Osteoblast (primary cell): ENCODE results near the gene STARD4. TPM values are rescaled to one million over a fixed set of nuclear protein-coding genes. Genes with fewer than 3 reads are reported as not detected.

Experiments used
- DNase-seq: peaks from one replicate; pipeline ENCODE4 v3.0.0; 2011; ENCODE audit warnings: low spot score, mixed read lengths; ENCODE audit not compliant: insufficient read length; ENCODE audit errors: missing footprints
- H2AFZ ChIP-seq: 2 replicates; pipeline ENCODE4 v1.6.0; 2011; ENCODE audit warnings: mild to moderate bottlenecking, low read length
- H3K27ac ChIP-seq: 2 replicates; pipeline ENCODE4 v1.5.1; 2011; ENCODE audit warnings: mild to moderate bottlenecking, low read depth, low read length, moderate library complexity
- H3K27me3 ChIP-seq: 2 replicates; pipeline ENCODE4 v1.6.0; 2012; ENCODE audit warnings: mild to moderate bottlenecking, control low read depth, inconsistent platforms, low read length, moderate library complexity; ENCODE audit not compliant: insufficient read depth
- H3K36me3 ChIP-seq: 2 replicates; pipeline ENCODE4 v1.5.1; 2011; ENCODE audit warnings: mild to moderate bottlenecking, low read length, control low read depth, moderate library complexity; ENCODE audit not compliant: insufficient read depth
- H3K4me1 ChIP-seq: 2 replicates; pipeline ENCODE4 v1.5.1; 2011; ENCODE audit warnings: mild to moderate bottlenecking, low read length, control low read depth, moderate library complexity; ENCODE audit not compliant: insufficient read depth
- H3K4me2 ChIP-seq: 2 replicates; pipeline ENCODE4 v1.6.0; 2011; ENCODE audit warnings: mild to moderate bottlenecking, low read length; ENCODE audit not compliant: insufficient read depth
- H3K4me3 ChIP-seq: fragments of 200-600 bp; sonication (generic); 3 replicates; pipeline ENCODE4 v1.5.1; 2012; ENCODE audit warnings: mild to moderate bottlenecking, low read length, inconsistent platforms; ENCODE audit not compliant: insufficient read depth
- H3K79me2 ChIP-seq: 2 replicates; pipeline ENCODE4 v1.6.0; 2012; ENCODE audit warnings: mild to moderate bottlenecking, low read length, control low read depth, inconsistent platforms; ENCODE audit not compliant: insufficient read depth
- H3K9me3 ChIP-seq: 2 replicates; pipeline ENCODE4 v1.5.1; 2011; ENCODE audit warnings: low read depth, low read length, control low read depth
- H4K20me1 ChIP-seq: 2 replicates; pipeline ENCODE4 v1.6.0; 2012; ENCODE audit warnings: mild to moderate bottlenecking, low read length, control low read depth; ENCODE audit not compliant: insufficient read depth
- total RNA-seq: library from RNA; depleted of rRNA; stranded (reverse); fragments of >200 nt; gene quantifications from 2 replicates; pipeline ENCODE4 v1.2.3, GENCODE V29; 2012
- TF ChIP-seq, protein P1 (sequence below): IDR thresholded peaks from 2 replicates; pipeline ENCODE4 v1.5.1; 2011; ENCODE audit warnings: mild to moderate bottlenecking, low read depth, low read length, moderate library complexity; ENCODE audit errors: extremely low read depth

The STARD4 gene
- total RNA-seq, 1 donor: 106 TPM

DNA sequence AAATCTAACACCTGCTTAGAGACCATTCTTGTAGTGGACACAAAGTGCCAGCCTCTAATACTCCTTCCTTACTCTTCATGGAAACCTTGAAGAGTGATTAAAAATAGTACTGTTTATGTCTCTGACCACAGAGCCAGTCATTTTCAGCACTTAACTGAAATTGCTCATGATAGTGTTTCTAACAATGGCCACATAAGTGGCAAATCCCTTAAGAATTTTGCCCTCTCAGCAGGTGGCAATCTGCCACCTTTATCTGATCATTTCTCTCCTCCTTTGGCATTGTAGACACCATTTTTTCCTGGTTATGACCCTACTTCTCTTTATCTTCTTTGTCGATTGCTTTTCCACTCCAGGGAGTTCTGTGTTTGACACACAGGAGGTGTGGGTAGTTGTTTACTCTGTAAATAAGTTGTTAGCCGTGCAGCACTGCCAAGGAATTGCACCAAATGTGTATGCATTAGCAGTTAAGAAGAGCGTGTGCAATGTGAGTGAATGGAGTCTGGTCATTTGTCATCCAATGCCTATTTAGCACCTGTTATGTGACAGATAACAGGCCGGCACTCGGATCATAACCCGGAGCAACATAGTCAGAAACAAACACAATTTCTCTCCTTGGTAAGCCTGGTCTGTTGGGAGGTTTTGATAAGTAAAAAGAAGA is 36.8 kb upstream of the STARD4 start:
- no peak overlapping the region for H3K27ac ChIP-seq
- H2AFZ ChIP-seq: no peak overlapping the region
- TF ChIP-seq, protein P1, sequence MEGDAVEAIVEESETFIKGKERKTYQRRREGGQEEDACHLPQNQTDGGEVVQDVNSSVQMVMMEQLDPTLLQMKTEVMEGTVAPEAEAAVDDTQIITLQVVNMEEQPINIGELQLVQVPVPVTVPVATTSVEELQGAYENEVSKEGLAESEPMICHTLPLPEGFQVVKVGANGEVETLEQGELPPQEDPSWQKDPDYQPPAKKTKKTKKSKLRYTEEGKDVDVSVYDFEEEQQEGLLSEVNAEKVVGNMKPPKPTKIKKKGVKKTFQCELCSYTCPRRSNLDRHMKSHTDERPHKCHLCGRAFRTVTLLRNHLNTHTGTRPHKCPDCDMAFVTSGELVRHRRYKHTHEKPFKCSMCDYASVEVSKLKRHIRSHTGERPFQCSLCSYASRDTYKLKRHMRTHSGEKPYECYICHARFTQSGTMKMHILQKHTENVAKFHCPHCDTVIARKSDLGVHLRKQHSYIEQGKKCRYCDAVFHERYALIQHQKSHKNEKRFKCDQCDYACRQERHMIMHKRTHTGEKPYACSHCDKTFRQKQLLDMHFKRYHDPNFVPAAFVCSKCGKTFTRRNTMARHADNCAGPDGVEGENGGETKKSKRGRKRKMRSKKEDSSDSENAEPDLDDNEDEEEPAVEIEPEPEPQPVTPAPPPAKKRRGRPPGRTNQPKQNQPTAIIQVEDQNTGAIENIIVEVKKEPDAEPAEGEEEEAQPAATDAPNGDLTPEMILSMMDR: no peak
- no peaks in the 10 kb centered on the region for H3K79me2 ChIP-seq
- H3K36me3 ChIP-seq: no peaks in the 10 kb centered on the region
- H3K4me3 ChIP-seq: no peak overlapping the region
- no peaks in the 10 kb centered on the region for H4K20me1 ChIP-seq
- H3K4me1 ChIP-seq: peaks cover 26% of the 10 kb centered on the region
- H3K9me3 ChIP-seq: no peaks in the 10 kb centered on the region
- peak; percentile 8 for DNase-seq
- H3K4me2 ChIP-seq: no peak overlapping the region
- no peaks in the 10 kb centered on the region for H3K27me3 ChIP-seq

DNA sequence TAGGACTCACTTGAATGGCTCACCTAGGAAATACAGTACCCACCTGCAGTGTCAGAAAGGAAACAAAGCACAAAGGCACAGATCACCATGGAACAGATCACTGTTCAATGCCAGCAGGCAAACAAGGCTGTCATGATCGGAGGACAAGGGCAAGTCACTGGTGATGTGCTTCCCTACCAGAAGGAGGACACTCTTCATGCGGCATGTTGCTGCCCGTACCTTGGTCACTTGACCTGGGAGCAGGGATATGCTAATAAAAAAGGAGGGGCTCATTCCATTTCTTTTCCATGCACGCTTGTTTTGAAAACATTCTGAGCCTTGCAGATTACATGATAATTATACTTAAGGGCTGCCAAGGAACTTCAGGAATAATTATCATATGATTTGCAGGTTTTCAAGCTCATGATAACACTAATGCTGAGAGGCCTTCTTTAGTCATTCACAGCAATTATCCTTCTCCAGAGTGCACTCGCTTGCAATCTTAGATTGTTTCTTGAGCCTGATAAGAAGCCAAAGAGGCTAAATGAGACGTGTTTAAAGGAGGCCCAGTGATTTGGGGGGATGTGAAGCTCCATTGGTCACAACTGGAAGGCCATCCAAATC is 36.1 kb upstream of the STARD4 start:
- DNase-seq: no peak
- no peaks in the 10 kb centered on the region for H4K20me1 ChIP-seq

DNA sequence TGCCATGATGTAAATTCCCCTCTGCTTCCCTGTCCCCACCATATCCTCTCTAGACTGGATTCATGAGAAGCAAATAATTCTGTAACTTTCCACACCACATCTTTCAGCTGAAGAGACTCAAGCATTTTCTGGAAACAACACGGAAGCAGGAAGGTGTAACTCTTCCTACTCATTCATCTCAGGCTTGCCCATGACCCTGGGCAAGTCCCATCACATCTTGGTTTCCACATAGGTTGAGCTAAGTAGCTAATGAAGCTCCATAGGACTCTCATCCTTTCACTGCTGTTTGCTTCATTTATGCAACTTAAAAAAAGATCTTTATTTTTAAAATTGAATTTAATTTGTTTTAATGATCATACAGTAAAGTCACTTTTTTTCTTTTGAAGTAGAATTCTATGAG is 32.7 kb upstream of the STARD4 start:
- Histone ChIP-seq H3K4me3 (no peak overlapping the region), H3K27me3 (no peaks in the 10 kb centered on the region), H3K36me3 (no peaks in the 10 kb centered on the region), H3K9me3 (no peaks in the 10 kb centered on the region), H4K20me1 (no peaks in the 10 kb centered on the region), H3K27ac (no peak overlapping the region), H3K4me2 (no peak overlapping the region), H3K79me2 (no peaks in the 10 kb centered on the region), H3K4me1 (peaks cover 11% of the 10 kb centered on the region), H2AFZ (no peak overlapping the region)
- DNase-seq: no peak
- TF ChIP-seq, protein P1: no peak

More for the DNA sequence above, 36.1 kb upstream of the STARD4 start:
- Histone ChIP-seq H3K27ac (no peak overlapping the region), H3K4me2 (no peak overlapping the region), H3K79me2 (no peaks in the 10 kb centered on the region), H3K27me3 (no peaks in the 10 kb centered on the region), H3K36me3 (no peaks in the 10 kb centered on the region), H2AFZ (no peak overlapping the region), H3K4me3 (no peak overlapping the region), H3K9me3 (no peaks in the 10 kb centered on the region), H3K4me1 (peaks cover 26% of the 10 kb centered on the region)
- TF ChIP-seq, protein P1: no peak

DNA sequence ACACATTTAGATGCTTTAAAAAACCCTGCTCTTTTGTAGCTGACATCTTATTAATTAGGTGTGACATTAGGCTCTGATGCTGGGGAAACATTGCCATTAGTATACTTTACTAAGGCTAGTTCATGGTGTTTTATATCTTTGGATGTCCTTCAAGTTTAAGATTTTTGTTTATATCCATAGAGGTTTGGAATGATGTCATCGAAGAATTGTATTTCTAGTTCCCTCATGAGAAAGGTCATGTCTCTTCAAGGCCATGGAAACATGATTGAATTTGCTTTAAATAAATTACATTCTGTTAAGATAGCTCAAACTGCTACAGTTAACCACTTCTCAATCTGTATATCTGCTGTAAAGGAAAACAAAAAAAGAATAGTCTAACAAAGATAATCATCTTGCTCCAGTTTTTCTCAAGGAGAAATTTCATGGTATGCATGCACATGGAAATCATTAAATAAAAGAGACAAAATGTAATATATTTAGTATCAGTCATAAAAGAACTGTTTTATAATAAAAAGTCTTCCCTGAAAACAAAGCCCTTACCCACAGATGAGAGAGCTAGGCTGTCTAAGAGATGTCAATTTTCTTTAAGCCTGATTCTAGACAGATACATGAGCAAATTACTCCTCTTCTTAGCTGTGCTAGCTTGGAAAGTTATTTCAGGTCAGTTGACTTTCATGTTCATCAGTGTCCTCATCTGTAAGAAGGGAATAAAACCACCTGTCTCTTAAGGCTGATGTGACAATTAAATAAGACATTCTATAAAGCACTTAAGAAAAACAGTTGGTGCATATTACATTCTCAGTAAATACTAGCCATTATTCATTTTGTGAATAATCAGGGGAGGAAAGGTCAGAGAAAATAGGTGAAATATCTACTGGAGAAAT is 25.0 kb upstream of the STARD4 start:
- no peaks in the 10 kb centered on the region for H3K4me1 ChIP-seq
- no peak overlapping the region for H3K4me3 ChIP-seq
- H3K27ac ChIP-seq: no peak overlapping the region
- no peak for DNase-seq
- H3K4me2 ChIP-seq: no peak overlapping the region
- H3K9me3 ChIP-seq: no peaks in the 10 kb centered on the region
- H2AFZ ChIP-seq: no peak overlapping the region
- TF ChIP-seq, protein P1: no peak
- no peaks in the 10 kb centered on the region for H3K79me2 ChIP-seq
- H4K20me1 ChIP-seq: no peaks in the 10 kb centered on the region
- no peaks in the 10 kb centered on the region for H3K27me3 ChIP-seq
- H3K36me3 ChIP-seq: no peaks in the 10 kb centered on the region
